Measurements from ENCODE around the gene PLCZ1. TPM values are rescaled to one million over a fixed set of nuclear protein-coding genes. Genes with fewer than 3 reads are reported as not detected.
"Not testable (repeated sequence)": the region's sequence is repeated elsewhere in the genome, so short reads cannot be mapped to it uniquely, and the experiment has no call there.

The PLCZ1 gene, protein sequence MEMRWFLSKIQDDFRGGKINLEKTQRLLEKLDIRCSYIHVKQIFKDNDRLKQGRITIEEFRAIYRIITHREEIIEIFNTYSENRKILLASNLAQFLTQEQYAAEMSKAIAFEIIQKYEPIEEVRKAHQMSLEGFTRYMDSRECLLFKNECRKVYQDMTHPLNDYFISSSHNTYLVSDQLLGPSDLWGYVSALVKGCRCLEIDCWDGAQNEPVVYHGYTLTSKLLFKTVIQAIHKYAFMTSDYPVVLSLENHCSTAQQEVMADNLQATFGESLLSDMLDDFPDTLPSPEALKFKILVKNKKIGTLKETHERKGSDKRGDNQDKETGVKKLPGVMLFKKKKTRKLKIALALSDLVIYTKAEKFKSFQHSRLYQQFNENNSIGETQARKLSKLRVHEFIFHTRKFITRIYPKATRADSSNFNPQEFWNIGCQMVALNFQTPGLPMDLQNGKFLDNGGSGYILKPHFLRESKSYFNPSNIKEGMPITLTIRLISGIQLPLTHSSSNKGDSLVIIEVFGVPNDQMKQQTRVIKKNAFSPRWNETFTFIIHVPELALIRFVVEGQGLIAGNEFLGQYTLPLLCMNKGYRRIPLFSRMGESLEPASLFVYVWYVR
- total RNA-seq = not detected in 2 replicates

GRCh38 chr12:18737819-18738218, at the start of gene PLCZ1, which contains the start of gene CAPZA3:
Gene PLCZ1, minus strand, starts transcription at chr12:18738012. Its CDS starts 641 bp downstream, at chr12:18737371.
Gene CAPZA3, plus strand, starts transcription at chr12:18738119. Its CDS starts 150 bp downstream, at chr12:18738269.
- no peak for DNase-seq (ENCODE audit: extremely low read depth, low read depth, low spot score)

DNA sequence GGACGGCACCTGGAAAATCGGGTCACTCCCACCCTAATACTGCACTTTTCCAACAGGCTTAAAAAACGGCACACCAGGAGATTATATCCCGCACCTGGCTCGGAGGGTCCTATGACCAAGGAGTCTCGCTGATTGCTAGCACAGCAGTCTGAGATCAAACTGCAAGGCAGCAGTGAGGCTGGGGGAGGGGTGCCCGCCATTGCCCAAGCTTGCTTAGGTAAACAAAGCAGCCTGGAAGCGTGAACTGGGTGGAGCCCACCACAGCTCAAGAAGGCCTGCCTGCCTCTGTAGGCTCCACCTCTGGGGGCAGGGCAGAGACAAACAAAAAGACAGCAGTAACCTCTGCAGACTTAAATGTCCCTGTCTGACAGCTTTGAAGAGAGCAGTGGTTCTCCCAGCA, 47.7 kb upstream of the PLCZ1 start:
- DNase-seq (ENCODE audit: extremely low read depth, low read depth, low spot score) = not testable (repeated sequence)

DNA sequence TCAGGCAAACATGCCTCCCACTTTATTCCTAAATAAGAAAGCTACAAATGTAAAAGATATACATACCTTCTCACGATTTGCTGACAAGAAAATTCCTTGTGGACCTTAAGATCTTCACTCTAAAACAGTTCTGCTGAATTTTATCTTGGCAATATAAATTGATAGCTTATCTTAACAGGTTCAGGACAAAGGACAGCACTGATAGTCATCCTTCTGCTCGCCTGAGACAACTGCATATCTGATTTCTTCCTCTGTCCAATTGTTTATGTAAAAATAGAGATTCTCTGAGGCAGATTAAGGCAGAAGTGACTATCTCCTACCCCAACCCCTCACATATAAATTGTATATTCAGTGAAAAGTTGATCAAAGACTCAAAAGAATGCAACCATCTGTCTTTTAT, 45.0 kb upstream of the PLCZ1 start:
- DNase-seq (ENCODE audit: extremely low read depth, low read depth, low spot score) = no peak

DNA sequence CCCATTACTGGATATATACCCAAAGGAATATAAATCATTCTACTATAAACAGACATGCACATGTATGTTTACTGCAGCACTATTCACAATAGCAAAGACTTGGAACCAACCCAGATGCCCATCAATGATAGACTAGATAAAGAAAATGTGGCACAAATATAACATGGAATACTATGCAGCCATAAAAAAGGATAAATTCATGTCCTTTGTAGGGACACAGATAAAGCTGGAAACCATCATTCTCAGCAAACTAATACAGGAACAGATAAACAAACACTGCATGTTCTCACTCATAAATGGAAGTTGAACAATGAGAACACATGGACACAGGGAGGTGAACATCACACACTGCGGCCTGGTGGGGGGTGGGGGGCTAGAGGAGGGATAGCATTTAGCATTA, 28.7 kb upstream of the PLCZ1 start:
- not testable (repeated sequence) for DNase-seq (ENCODE audit: extremely low read depth, low read depth, low spot score)

- DNase-seq (ENCODE audit: extremely low read depth, low read depth, low spot score) = no peak
Measured at GRCh38 chr12:18755341-18755740, 17.5 kb upstream of the PLCZ1 start.

- DNase-seq (ENCODE audit: extremely low read depth, low read depth, low spot score) = no peak
Measured at GRCh38 chr12:18754124-18754707, 16.4 kb upstream of the PLCZ1 start.

- no peak for DNase-seq (ENCODE audit: extremely low read depth, low read depth, low spot score)
Measured at GRCh38 chr12:18753481-18754123, 15.8 kb upstream of the PLCZ1 start.

- DNase-seq (ENCODE audit: extremely low read depth, low read depth, low spot score) = no peak
Measured at GRCh38 chr12:18752947-18753346, 15.1 kb upstream of the PLCZ1 start.

DNA sequence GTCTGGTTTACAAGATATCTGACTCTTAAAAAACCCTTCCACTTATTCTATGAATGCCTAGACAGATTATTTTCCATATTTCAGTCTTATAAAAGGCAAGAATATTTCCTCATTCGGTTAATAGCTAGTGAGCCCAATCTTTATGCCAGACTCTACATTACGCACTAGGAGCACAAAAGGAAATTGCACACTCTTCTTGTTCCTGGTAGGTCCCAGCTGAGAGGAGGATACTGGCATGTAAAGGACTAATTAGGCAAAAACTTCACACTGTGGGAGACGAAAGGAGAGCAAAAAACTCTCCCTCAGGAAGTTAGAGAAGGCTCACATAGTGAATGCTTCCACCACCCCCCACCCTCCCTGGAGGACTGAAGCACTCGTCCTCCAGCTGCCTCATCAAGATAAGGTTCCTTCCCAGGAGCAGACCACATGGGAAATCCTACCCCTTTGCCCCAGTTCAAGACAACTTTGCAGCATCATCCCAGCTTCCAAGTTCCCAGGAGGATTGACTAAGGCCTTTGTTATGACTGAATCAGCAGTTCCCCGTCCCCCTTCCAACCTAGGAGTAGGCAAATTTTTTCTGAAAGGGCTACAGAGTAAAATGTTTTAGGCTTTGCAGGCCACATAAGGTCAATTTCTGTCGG, 14.6 kb upstream of the PLCZ1 start:
- DNase-seq (ENCODE audit: extremely low read depth, low read depth, low spot score) = no peak

- no peak for DNase-seq (ENCODE audit: extremely low read depth, low read depth, low spot score)
Measured at GRCh38 chr12:18751866-18752265, 14.1 kb upstream of the PLCZ1 start.

- DNase-seq (ENCODE audit: extremely low read depth, low read depth, low spot score) = no peak
Measured at GRCh38 chr12:18750085-18750484, 12.3 kb upstream of the PLCZ1 start.

DNA sequence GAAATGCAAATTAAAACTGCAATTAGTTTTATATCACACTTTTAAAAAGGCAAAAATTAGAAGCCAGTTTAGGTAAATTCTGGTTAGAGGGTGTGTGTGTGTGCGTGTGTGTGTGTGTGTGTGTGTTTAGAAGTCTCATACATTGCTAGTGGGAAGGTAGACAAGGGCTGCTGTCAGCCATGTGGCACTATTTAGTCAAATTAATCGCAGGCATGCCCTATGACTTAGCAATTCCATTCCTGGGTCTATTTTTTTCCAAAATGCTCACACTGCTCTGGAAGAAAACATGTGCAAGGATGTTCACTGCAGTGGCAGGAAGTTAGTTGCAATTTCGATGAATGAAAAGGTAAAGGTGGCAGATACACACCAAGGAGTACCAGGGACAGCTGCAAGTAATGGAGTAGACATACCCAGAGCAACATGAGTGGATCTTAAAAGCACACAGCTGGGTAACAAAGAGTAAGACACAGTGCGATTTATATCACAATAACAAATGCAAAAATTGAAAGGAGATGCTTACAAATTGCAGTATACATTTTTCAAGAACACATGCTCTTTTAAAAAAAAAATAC, 11.7 kb upstream of the PLCZ1 start:
- DNase-seq (ENCODE audit: extremely low read depth, low read depth, low spot score) = no peak

GRCh38 chr12:18747895-18748294, 10.1 kb upstream of the PLCZ1 start:
- no peak for DNase-seq (ENCODE audit: extremely low read depth, low read depth, low spot score)

GRCh38 chr12:18731156-18731555, 6.7 kb downstream of the PLCZ1 start:
- no peak for DNase-seq (ENCODE audit: extremely low read depth, low read depth, low spot score)

GRCh38 chr12:18723752-18724151, 14.1 kb downstream of the PLCZ1 start:
- DNase-seq (ENCODE audit: extremely low read depth, low read depth, low spot score) = no peak

DNA sequence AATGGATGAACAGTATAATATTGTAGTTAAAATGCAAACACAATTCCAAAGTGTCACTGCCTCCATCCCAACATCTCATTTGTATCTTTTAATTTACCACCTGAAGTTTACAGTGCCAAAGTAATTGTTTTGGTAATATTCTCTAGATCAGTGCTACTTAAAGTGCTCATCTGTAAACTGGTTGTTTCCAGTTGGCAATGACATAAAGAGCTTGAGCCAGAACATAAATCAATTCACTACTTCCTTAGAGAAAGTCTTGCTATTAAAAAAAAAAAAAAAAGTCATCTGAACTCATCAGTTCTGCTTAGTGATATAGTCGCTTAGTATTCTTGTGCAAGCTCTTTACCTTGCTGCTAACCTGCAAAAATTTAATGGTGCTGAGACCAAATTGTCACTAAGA, 16.4 kb downstream of the PLCZ1 start:
- DNase-seq (ENCODE audit: extremely low read depth, low read depth, low spot score) = no peak

GRCh38 chr12:18720690-18721089, 17.1 kb downstream of the PLCZ1 start:
- DNase-seq (ENCODE audit: extremely low read depth, low read depth, low spot score) = no peak

GRCh38 chr12:18719922-18720510, 17.8 kb downstream of the PLCZ1 start:
- DNase-seq (ENCODE audit: extremely low read depth, low read depth, low spot score) = no peak

DNA sequence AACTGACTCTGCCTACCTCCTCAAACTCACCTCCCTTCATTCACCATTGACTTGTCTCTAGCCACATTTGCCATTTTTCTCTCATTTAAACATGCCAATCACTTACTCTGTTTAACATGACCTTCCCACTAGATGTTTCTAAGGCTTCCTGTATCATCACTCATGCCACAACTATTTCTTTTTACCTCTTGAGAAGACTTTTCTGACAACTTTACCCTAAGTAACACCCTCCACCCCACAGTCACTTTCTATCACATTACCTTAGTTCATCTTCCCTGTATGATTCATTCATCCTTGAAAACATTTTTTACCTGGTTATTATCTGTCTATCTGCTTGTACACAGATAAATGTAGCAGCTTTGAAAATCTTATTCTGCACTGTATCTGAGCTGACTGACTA, 19.4 kb downstream of the PLCZ1 start:
- no peak for DNase-seq (ENCODE audit: extremely low read depth, low read depth, low spot score)

GRCh38 chr12:18716236-18716635, 21.6 kb downstream of the PLCZ1 start:
- DNase-seq (ENCODE audit: extremely low read depth, low read depth, low spot score) = no peak

Measured in glomerular endothelial cell (primary cell).